Tibial nerve (tissue), 3 donors: Measurements from ENCODE around the gene TEAD3.

Experiments used
- POLR2A ChIP-seq, 2 donors: fragments of 450-650 bp; IDR thresholded peaks; one replicate each; pipeline ENCODE4 v1.6.1; 2017; ENCODE audit warnings: antibody characterized with exemption in 2 of 2, mild to moderate bottlenecking in 2 of 2, moderate library complexity in 2 of 2
- TF ChIP-seq, protein P1 (sequence below), 5 experiments: fragments of 200-600 bp in 3 of 5; fragments of 450-650 bp in 2 of 5; sonication (generic) in 3 of 5; IDR thresholded peaks; one replicate each; pipeline ENCODE4 v1.5.1; 2016 to 2019; ENCODE audit warnings: antibody characterized with exemption in 5 of 5, mild to moderate bottlenecking in 3 of 5, moderate library complexity in 2 of 5

DNA sequence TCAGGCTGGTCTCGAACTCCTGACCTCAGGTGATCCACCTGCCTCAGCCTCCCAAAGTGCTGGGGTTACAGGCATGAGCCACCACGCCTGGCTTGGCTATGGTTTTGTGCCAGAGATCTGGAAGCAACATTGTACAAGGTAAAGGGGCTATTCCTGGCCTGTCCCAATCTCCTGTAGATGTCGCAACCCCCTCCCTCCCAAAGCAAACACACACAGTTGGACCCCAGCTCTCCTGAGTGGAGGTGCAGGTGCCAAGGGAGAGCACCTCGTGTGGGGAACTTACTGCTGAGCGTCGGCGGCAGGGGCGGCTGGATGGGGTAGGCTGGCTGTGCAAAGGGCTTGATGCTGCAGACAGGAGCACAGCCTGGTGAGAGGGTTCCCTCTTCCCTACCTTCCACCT is 19.9 kb downstream of the TEAD3 start:
- TF ChIP-seq, protein P1, sequence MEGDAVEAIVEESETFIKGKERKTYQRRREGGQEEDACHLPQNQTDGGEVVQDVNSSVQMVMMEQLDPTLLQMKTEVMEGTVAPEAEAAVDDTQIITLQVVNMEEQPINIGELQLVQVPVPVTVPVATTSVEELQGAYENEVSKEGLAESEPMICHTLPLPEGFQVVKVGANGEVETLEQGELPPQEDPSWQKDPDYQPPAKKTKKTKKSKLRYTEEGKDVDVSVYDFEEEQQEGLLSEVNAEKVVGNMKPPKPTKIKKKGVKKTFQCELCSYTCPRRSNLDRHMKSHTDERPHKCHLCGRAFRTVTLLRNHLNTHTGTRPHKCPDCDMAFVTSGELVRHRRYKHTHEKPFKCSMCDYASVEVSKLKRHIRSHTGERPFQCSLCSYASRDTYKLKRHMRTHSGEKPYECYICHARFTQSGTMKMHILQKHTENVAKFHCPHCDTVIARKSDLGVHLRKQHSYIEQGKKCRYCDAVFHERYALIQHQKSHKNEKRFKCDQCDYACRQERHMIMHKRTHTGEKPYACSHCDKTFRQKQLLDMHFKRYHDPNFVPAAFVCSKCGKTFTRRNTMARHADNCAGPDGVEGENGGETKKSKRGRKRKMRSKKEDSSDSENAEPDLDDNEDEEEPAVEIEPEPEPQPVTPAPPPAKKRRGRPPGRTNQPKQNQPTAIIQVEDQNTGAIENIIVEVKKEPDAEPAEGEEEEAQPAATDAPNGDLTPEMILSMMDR (IDR thresholded peaks at IDR 0.05), result no peak
- TF ChIP-seq POLR2A (IDR thresholded peaks at IDR 0.05), result no peak
